GM21723 (cell line): ENCODE results near the gene OR6S1.
"Not testable (repeated sequence)": the region's sequence is repeated elsewhere in the genome, so short reads cannot be mapped to it uniquely, and the experiment has no call there.

Source experiments
- ATAC-seq: cut with Tn5 transposase; IDR thresholded peaks from one replicate; pipeline ENCODE4 v1.9.1; 2021; ENCODE audit warnings: mild to moderate bottlenecking, moderate library complexity; ENCODE audit not compliant: unreplicated experiment

OR6S1 gene

DNA sequence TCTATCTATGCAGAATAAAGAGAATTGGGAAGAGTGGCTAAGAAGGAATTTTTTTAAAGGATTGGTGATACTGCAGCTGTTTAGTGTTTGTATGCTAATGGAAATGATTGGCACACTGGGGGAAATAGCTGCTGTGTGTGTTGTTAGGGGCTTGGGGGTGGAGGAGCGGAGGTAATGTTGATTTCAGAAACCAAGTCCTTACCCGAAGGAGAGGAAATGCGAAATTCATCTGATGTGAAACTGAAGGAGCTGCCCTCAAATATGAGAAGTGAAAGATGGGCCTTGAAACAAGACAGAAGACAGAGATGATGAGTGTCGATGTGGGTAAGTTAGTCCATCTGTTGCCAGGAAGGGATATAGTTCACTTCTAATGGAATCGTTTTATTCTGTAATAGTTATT is 29.1 kb downstream of the OR6S1 start:
- no peak for ATAC-seq

DNA sequence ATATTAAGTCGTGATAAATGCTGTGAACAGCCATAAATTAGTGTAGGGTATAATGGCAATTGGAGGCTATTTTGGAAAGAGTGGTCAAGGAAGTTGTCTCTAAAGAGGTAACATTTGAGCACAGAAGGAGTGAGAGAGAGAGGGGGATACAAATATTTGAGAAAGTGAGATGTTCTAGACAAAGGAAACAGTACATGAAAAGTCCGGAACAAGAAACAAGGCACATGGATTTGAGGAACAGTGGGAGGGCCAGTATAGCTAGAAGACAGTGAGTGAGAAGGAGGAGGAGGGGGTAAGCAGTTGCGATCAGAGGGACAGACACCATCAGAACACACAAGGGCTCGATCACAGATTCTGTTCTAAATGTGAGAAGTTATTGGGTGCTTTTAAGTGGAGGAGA is 30.2 kb downstream of the OR6S1 start:
- ATAC-seq, result no peak

DNA sequence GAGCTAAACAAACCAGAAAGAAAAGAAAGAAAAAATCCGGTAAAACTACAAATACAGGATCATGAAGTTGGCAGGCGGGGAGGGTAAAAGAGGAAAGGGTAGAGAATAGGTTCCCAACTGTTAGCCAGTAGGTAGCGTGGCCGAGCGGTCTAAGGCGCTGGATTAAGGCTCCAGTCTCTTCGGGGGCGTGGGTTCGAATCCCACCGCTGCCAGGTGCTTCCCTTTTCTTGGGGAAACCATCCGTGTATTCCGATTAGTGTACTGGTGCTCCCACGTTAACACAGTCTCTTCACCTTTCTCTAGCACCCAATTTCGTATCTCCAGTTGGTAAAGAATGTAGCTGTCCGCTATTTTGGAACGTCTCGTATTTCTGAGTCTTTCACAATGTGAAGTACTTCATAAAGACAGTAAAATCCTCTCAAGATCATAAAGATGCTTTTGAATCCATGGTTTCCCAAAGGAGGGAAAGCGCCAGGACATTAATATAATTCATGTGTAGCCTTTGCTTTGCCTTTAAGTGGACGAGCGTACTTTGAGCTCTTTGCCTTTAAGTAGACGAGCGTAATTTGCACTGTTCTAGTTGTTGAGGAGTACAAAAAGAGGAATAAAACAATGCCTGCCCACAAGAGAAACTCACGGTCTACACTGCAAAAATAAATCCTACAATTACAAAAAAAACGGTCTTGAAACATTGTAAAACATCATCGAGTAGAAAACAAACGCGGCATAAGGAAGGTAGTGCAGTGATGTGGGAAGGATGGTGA is 31.3 kb downstream of the OR6S1 start:
- ATAC-seq, result peak; percentile 10

DNA sequence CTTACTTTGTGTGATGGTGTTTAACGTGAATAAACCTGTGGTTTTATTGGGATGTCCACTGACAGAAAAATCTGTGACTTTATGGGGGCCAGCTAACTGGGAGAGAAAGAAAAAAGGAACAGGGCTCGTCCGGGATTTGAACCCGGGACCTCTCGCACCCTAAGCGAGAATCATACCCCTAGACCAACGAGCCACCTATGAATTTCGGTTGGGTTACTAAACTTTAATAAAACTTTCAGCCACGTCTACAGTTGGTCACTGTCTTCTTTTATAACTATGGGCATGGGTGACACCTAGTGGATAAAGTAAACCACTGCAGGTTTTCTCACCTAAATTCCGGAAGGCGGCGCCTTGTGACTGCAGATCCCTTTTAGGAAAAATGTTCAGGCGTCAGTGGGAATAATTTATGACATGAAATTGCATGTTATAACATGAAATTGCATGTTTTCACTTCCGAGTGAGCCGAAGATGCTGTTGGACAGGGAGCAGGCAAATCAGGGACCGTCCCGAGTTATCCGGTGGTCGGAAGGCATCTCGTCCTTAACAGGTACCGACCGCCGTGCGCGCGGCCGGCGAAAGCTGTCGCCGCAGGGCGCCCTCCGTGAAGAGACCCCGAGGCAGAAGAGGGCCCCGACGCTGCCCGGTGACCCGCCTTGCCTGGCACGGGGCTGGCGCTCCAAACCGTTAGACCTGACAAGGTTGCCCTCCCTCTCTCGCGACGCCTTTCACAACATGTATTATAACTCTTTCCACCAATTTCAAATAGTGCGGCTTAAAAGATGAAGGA is 32.1 kb downstream of the OR6S1 start:
- peak; percentile 15 for ATAC-seq

DNA sequence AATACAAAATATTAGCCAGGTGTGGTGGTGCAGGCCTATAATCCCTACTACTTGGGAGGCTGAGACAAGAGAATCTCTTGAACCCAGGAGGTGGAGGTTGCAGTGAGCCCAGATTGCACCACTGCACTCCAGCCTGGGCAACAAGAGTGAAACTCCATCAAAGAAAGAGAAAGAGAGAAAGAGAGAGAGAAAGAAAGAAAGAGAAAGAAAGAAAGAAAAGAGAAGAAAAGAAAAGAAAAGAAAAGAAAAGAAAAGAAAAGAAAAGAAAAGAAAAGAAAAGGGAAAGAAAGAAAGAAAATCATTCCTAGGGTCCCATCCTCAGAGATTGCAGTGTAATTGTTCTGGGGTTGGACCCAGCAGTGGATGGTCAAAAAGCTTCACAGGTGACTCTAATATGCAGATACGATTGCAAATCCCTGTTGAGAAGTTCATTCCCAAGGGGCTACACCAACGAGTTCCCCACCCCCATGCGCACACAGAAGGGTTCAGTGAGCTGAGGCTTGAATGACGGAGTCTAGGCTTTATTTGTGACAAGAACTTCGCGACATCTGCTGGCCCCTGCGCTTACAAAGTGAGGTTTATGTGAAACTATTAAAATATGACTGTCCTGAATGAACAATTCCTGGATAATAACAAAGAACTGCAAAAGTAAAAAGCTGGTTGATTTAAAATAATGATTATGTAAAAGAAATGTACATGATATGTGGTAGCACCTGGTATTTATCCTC is 32.9 kb downstream of the OR6S1 start:
- no peak for ATAC-seq

DNA sequence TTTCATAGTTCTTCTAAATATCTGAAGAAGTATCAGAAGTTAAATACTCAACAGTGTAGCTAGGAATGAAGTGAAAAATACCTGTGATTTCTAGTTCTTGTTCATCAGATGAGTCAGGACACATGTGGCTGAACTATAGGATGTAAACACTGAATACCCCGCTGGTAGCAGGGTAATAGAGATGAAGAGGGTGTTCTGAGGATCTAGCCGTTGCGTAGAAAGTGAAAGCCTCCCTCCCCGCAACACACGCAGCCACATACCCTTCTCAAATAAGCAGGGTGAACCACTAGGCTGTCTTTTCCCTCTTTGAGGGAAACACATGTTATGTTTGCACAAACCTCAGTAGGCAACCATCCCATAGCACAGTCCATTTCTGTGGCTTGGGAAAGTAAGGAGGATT is 33.9 kb downstream of the OR6S1 start:
- ATAC-seq, result no peak

DNA sequence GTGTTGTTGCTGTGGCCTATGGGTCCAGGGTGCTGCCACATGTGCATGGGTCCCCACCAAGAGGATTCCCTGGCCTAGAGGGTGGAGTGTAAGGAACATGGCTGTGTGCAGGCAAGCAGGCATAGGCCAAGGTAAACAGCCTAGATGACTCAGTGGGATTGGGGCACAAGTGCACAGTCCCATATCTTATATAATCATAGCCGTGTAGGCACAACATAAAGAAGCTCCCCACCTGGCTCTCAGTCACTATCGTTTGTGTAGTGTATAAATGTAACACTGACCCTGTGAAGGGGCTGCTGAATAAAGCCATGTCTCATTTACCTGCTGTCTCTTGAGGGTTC is 34.6 kb downstream of the OR6S1 start:
- no peak for ATAC-seq

DNA sequence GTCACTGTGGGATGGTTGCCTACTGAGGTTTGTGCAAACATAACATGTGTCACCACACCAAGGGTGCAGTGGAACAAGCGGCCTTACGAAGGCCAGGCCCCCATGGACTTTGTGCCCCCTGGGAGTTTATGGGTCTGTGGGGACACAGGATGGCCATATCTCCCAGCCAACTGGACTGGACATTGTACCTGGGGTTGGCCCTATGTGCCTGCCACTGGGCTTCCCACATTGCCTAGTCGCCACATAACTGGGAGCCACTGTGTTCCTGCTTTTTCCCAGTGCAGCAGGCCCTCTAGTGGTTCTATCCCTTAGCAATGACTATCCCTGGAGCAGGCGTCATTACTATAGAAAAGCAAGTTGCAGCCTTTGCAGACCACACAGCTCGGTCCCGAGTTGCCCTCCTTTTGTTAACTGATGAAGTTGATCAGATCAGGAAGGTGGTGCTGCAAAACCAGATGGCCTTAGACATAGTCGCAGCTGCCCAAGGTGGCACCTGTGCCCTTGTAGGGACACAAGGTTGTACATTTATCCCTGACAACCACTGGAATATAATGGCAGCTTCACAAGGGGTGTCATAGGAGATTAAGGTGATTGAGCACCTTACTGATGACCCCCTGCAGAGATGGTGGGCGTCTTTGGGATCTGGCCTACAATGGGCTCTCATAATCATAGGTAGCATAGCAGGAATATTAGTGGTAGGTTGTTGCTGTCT is 35.1 kb downstream of the OR6S1 start:
- ATAC-seq, result no peak

DNA sequence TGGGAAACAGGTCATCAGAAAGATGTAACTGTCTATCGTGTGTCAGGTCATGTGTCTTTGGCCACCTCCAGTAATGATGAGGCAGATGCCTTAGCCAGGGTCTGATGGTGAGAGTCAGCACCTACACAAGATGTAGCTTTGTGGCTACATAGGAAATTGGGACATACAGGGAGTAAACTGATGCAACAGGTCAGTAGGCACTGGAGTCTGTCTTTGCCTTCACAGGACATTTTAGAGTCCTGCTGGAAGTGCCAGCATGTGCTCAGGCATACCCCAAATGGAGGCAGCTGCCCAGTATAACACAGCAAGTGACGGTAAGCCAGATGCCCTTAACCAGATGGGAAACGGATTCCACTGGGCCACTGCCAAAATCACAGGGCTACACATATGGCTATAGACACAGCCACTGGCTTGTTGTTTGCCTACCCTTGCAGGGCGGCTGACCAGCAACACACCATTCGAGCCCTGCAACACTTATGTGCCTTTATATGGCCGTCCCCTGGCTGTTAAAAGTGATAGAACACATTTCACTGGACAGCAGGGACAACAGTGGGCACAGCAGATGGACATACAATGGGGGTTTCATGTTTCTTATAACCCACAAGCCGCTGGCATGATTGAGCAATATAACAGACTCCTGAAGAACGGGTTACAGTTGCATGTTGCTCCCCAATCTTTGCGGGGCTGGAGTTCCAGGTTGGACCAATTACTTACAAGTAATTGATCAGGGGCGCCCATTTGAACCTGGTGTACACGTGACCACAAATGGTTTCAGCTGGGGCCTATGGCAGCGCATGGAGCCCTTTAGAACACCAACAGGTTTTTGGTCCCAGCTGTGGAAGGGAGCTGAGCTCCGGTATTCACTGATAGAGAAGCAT is 37.4 kb downstream of the OR6S1 start:
- ATAC-seq, result no peak

DNA sequence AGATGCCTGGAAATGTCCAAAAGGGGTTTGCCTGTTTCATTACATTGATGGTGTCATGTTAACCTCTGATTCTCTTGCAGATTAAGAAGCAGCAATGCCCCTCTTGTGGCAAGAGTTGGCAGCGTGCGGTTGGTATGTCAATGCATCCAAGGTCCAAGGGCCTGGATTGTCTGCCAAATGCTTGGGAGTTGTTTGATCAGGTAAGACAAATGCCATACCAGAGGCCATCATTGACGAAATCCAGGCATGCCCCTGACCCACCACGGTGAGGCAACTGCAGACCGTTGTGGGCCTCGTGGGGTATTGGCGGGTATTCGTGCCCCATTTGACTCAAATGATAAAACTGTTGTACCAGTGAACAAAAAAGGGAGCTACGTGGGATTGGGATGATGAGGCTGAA is 38.9 kb downstream of the OR6S1 start:
- no peak for ATAC-seq

DNA sequence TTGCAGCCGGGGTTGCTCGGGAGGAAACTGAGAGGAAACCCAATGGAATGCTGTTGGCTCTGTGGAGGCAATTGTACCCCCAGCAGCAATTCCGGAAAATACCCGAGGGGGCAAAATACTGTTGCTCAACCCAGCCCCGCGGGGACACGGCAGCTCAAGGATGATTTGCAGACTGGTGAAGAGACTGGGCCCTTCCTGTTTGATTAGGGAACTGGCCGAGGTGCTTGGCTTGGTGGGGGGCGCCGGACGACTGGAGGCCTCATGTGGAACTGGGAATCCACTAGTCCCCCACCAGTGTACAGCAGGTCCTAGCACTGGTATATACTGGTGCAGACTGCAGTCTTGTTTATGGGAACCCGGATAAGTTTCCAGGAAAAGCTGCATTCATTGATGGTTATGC is 40.0 kb downstream of the OR6S1 start:
- ATAC-seq, result no peak

DNA sequence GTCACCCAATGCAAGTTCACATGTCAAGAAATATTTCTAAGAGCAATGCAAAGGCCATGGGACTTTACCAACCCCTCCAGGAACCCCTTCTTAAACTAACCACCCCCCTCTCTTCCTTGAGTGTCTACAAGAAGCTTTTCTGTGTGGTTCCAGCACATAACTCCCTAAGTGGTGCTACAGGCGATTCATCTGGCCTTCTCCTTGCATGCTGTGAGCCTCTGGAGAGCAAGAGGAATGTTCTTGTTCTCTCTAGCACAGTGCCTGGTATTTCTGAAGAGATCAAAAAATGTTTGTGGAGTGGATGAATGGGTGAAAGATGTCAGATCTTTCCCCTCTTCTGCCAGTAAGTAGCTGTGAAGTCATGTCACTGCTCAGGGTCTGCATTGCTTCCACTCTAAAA is 44.4 kb downstream of the OR6S1 start:
- no peak for ATAC-seq

DNA sequence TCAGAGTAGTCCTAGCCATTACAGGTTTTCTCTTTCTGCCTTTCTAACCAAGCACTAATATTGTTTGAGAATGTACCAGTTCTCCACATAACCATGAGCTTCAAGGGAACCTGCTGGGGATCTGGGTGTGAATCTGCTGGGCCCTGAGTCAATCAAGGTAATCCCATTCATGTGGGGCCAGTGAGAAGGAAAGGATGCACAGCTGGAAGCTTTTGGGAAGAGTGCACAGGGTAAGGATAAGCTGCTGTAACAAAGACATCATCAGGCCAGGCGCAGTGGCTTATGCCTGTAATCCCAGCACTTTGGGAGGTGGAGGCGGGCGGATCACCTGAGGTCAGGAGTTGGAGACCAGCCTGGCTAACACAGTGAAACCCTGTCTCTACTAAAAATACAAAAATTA is 45.8 kb downstream of the OR6S1 start:
- ATAC-seq, result not testable (repeated sequence)

DNA sequence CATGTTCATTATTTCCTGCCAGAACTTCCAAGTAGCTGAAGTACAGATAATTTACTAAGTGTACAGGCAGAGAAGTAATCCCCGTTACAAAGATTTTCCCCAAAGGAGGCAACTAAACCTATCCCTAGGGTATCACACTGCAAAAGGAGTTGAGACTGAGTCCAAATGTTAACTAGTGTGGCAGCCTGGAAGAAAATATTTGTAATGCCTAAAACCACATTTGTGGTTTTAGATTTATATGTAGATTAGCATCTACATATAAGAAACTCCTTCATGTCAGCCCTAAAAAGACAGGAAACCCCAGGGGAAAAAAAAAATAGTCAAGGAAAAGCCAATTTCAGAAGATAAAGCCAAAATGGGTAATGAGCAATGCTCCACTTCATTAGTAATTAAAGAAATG is 48.9 kb downstream of the OR6S1 start:
- no peak for ATAC-seq

DNA sequence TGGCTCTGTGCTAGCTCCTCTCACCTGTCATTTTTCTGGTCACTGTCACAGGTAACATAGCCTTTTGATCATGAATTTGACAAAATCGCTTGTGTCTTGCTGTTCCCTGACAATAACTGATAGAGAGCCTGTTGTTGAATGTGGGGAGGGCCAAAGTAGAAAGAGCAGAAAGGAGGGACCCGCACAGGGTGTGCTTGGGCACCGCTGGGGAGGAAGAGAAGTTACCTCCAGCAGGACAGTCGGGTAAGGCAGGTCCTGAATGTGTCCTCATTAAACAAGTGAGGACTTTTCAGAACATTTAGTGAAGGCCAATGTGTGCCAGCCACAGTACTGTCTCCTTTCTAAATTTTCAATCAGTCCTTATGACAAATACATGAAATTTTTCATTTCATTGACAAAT is 50.3 kb downstream of the OR6S1 start, which contains the start of gene RNASE12:
Gene RNASE12, minus strand, starts transcription at position 142 of the 400 bp plus-strand sequence. CDS start 653 bp downstream, outside the sequence.
- no peak for ATAC-seq
